SK-N-SH treated with all-trans-retinoic acid at 6 μM for 48 hours (cell line): ENCODE measurements around the gene CHPF2.

Source experiments
- ARNTL ChIP-seq: fragments of 450-650 bp; formaldehyde crosslinking; IDR thresholded peaks from 2 replicates; pipeline ENCODE4 v1.5.0; 2020; ENCODE audit warnings: low read depth, mild to moderate bottlenecking, moderate library complexity, borderline replicate concordance
- BACH2 ChIP-seq: fragments of 250-450 bp; sonication (Bioruptor Pico); IDR thresholded peaks from 2 replicates; pipeline ENCODE4 v1.9.0; 2021; ENCODE audit warnings: mild to moderate bottlenecking, borderline replicate concordance
- SNAI2 ChIP-seq: fragments of 250-450 bp; sonication (Bioruptor Pico); IDR thresholded peaks from 2 replicates; pipeline ENCODE4 v1.5.0; 2020; ENCODE audit warnings: mild to moderate bottlenecking, moderate library complexity
- ZFP30 ChIP-seq: fragments of 450-650 bp; formaldehyde crosslinking; IDR thresholded peaks from 2 replicates; pipeline ENCODE4 v1.5.0; 2022; ENCODE audit warnings: mild to moderate bottlenecking, moderate library complexity
- TF ChIP-seq, protein P1 (sequence below): fragments of 250-450 bp; sonication (Bioruptor Pico); IDR thresholded peaks from 2 replicates; pipeline ENCODE4 v1.8.0; 2020; ENCODE audit warnings: mild to moderate bottlenecking, moderate library complexity, borderline replicate concordance
- TF ChIP-seq, protein P2 (sequence below): fragments of 250-450 bp; sonication (Bioruptor Pico); IDR thresholded peaks from 2 replicates; pipeline ENCODE4 v1.5.0; 2020; ENCODE audit warnings: mild to moderate bottlenecking, moderate library complexity

DNA sequence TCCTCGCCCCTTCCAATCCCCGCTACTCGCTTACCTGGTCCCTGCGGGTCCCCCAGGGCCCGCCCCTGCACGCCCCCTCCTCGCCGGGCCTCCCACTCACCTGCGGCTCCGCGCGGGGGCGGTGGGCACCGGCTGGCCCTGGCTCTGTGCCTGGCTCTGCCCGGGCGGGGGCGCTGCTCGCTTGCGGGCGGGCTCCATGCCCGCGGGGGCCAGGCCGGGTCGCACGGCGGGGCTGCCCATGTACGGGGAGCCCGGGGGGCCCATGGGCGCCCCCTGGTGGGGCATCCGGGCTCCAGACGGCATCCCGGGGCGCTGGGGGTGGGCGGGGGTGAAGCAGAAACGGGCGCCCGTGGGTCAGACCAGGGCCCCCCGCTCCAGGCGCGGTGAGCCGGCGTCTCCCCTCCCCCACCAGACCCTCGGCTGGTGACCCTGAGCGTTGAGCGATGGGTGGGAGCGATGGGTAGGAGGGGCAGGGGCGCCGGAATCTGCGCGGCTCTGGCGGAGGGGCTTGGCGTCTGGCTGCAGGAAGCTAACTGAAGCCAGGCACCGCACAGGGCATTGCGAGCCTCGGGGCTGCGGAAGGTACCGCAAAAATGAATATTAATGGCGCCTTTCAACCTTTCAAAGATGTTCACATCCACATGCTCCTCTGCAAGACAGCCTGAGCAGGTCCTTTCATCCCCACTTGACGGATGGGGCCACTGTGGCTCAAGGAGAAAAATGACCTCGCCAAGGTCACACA lies 13.2 kb downstream of the CHPF2 start:
- TF ChIP-seq SNAI2 (CRISPR knock-in tag) (no peak), ARNTL (CRISPR knock-in tag) (no peak), BACH2 (CRISPR knock-in tag) (no peak), ZFP30 (CRISPR knock-in tag) (no peak)
- TF ChIP-seq, protein P1, sequence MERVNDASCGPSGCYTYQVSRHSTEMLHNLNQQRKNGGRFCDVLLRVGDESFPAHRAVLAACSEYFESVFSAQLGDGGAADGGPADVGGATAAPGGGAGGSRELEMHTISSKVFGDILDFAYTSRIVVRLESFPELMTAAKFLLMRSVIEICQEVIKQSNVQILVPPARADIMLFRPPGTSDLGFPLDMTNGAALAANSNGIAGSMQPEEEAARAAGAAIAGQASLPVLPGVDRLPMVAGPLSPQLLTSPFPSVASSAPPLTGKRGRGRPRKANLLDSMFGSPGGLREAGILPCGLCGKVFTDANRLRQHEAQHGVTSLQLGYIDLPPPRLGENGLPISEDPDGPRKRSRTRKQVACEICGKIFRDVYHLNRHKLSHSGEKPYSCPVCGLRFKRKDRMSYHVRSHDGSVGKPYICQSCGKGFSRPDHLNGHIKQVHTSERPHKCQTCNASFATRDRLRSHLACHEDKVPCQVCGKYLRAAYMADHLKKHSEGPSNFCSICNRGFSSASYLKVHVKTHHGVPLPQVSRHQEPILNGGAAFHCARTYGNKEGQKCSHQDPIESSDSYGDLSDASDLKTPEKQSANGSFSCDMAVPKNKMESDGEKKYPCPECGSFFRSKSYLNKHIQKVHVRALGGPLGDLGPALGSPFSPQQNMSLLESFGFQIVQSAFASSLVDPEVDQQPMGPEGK (CRISPR knock-in tag), result no peak
- TF ChIP-seq, protein P2, sequence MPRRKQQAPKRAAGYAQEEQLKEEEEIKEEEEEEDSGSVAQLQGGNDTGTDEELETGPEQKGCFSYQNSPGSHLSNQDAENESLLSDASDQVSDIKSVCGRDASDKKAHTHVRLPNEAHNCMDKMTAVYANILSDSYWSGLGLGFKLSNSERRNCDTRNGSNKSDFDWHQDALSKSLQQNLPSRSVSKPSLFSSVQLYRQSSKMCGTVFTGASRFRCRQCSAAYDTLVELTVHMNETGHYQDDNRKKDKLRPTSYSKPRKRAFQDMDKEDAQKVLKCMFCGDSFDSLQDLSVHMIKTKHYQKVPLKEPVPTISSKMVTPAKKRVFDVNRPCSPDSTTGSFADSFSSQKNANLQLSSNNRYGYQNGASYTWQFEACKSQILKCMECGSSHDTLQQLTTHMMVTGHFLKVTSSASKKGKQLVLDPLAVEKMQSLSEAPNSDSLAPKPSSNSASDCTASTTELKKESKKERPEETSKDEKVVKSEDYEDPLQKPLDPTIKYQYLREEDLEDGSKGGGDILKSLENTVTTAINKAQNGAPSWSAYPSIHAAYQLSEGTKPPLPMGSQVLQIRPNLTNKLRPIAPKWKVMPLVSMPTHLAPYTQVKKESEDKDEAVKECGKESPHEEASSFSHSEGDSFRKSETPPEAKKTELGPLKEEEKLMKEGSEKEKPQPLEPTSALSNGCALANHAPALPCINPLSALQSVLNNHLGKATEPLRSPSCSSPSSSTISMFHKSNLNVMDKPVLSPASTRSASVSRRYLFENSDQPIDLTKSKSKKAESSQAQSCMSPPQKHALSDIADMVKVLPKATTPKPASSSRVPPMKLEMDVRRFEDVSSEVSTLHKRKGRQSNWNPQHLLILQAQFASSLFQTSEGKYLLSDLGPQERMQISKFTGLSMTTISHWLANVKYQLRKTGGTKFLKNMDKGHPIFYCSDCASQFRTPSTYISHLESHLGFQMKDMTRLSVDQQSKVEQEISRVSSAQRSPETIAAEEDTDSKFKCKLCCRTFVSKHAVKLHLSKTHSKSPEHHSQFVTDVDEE, result no peak
